Activated T-helper 1 cell treated with Interleukin-2 at 50 U/mL for 16 hours (primary cell): ENCODE results near the gene USF2.

Experiments used
- DNase-seq: peaks from one replicate; pipeline ENCODE4 v3.0.0-alpha.2; 2020; ENCODE audit warnings: low read depth

USF2 gene

DNA sequence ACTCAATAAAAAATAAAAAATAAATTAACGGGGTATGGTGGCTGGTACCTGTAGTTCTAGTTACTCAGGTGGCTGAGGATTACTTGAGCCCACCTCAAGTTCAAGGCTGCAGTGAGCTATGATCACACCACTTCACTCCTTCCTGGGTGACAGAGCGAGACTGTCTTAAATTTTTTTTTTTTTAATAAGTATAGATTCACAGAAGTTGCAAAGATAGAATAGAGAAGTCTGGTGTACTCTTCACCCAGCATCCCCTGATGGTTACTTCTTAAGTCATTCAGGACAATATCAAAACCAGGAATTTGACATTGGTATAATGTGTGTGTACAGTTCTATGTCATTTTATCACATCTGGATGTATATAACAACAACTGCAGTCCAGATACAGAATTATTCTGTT is 52.5 kb downstream of the USF2 start:
- DNase-seq, result no peak

- DNase-seq, result no peak
These were observed 53.3 kb downstream of the USF2 start for GRCh38 chr19:35322014-35322413.

DNA sequence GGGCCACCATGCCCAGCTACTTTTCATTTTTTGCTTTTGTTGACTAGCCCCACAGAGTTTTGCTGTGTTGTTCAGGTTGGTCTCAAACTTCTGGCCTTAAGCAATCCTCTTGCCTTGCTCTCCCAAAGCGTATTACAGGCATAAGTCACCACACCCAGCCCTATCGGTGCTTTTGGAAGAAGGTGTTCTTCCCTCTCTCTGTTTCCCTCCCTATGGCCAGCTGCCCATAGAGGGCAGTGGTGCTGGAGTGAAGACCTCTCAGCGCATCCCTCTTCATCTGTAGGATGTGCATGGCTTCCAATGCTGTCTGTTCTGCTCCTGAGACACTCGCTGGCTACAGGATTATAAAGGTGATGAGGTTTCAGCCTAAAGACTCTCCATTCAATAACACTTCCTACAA is 58.9 kb downstream of the USF2 start:
- DNase-seq, result no peak

GRCh38 chr19:35328851-35329285 is 60.1 kb downstream of the USF2 start, which contains the start of gene CD22:
TSS of gene CD22 (plus strand) at chr19:35329187. CDS start at chr19:35332041, 2,854 bp downstream.
- DNase-seq, result no peak

DNA sequence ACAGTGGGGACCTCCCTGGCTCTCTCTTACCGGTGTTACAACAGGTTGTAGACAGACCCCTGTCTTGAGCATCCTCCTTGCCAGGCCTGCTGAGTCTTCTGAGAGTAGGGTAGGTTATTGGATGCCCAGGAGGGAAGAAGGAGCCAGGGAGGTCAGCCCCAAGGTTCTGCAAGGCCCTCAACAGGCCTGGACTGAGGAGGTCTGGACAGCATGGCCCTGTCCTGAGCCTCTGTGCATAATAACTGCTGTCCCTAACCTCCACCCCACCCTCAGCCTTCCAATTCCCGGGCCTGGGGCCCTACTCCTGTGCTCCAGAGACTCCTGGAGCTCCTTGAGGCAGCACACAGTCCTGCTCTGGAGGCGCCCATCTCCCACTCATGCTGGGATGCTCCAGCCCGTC is 60.6 kb downstream of the USF2 start:
- no peak for DNase-seq
